Activated CD4-positive, alpha-beta T cell treated with anti-CD3 and anti-CD28 coated beads, Interleukin-2, amount 50 U/mL, for 1 hour (primary cell): ENCODE results near the gene KLHDC10.
A peak's percentile ranks its signal among the peaks of the same experiment; 100 is the strongest.
"Not testable (repeated sequence)": the region's sequence is repeated elsewhere in the genome, so short reads cannot be mapped to it uniquely, and the experiment has no call there.

Source experiments
- DNase-seq: peaks from one replicate; pipeline ENCODE4 v3.0.0-alpha.2; 2020

The KLHDC10 gene

GRCh38 chr7:130123501-130123900 lies 53.2 kb downstream of the KLHDC10 start:
- DNase-seq, result no peak

- no peak for DNase-seq
Observed at GRCh38 chr7:130124711-130125110, 54.4 kb downstream of the KLHDC10 start.

GRCh38 chr7:130126840-130127239 lies 56.5 kb downstream of the KLHDC10 start:
- DNase-seq, result not testable (repeated sequence)

GRCh38 chr7:130127404-130127803 lies 57.1 kb downstream of the KLHDC10 start:
- no peak for DNase-seq

GRCh38 chr7:130127821-130128317 lies 57.5 kb downstream of the KLHDC10 start:
- DNase-seq, result no peak

GRCh38 chr7:130129011-130129411 lies 58.7 kb downstream of the KLHDC10 start:
- no peak for DNase-seq

GRCh38 chr7:130131191-130131834 lies 61.0 kb downstream of the KLHDC10 start:
- no peak for DNase-seq

- no peak for DNase-seq
Observed at GRCh38 chr7:130131964-130132875, 61.9 kb downstream of the KLHDC10 start.

- no peak for DNase-seq
Observed at GRCh38 chr7:130133029-130133782, 62.9 kb downstream of the KLHDC10 start.

GRCh38 chr7:130134106-130134636 lies 63.8 kb downstream of the KLHDC10 start:
- DNase-seq, result no peak

- DNase-seq, result no peak
Observed at GRCh38 chr7:130134726-130135125, 64.4 kb downstream of the KLHDC10 start.

GRCh38 chr7:130135208-130136205 lies 65.2 kb downstream of the KLHDC10 start:
- DNase-seq, result no peak

- DNase-seq, result no peak
Observed at GRCh38 chr7:130136579-130137167, 66.3 kb downstream of the KLHDC10 start.

- no peak for DNase-seq
Observed at GRCh38 chr7:130137207-130137606, 66.9 kb downstream of the KLHDC10 start.

- no peak for DNase-seq
Observed at GRCh38 chr7:130139193-130139960, 69.0 kb downstream of the KLHDC10 start.

- DNase-seq, result no peak
Observed at GRCh38 chr7:130140551-130141160, 70.3 kb downstream of the KLHDC10 start.

- peak; percentile 26 for DNase-seq
Observed at GRCh38 chr7:130141161-130141883, 71.0 kb downstream of the KLHDC10 start.

GRCh38 chr7:130141884-130142653 lies 71.7 kb downstream of the KLHDC10 start:
- DNase-seq, result no peak
